Endodermal cell (in vitro differentiated cells): Measurements from ENCODE around the gene CREG2. TPM values are rescaled to one million over a fixed set of nuclear protein-coding genes. Genes with fewer than 3 reads are reported as not detected.

ENCODE experiments used
- DNase-seq: peaks from one replicate; pipeline ENCODE4 v3.0.0-alpha.2; 2017
- H3K27ac ChIP-seq: 2 replicates; pipeline ENCODE4 v1.5.1; 2013; ENCODE audit warnings: mild to moderate bottlenecking, low read depth, low read length, moderate library complexity
- H3K27me3 ChIP-seq: 2 replicates; pipeline ENCODE4 v1.6.1; 2013; ENCODE audit warnings: mild to moderate bottlenecking, low read length, moderate library complexity; ENCODE audit not compliant: insufficient read depth, control insufficient read depth, poor library complexity, severe bottlenecking
- H3K36me3 ChIP-seq: 2 replicates; pipeline ENCODE4 v1.7.0; 2013; ENCODE audit warnings: mild to moderate bottlenecking, low read length, moderate library complexity; ENCODE audit not compliant: control insufficient read depth, insufficient read depth
- H3K4me1 ChIP-seq: one replicate; pipeline ENCODE4 v1.7.0; 2013; ENCODE audit warnings: low read length; ENCODE audit not compliant: control insufficient read depth, insufficient read depth
- H3K4me3 ChIP-seq: 2 replicates; pipeline ENCODE4 v1.5.1; 2013; ENCODE audit warnings: mild to moderate bottlenecking, low read length, moderate library complexity
- H3K9ac ChIP-seq: 2 replicates; pipeline ENCODE4 v1.6.1; 2013; ENCODE audit warnings: mild to moderate bottlenecking, low read length, moderate library complexity; ENCODE audit not compliant: poor library complexity, severe bottlenecking; ENCODE audit errors: extremely low read depth
- H3K9me3 ChIP-seq: 2 replicates; pipeline ENCODE4 v1.6.1; 2013; ENCODE audit warnings: mild to moderate bottlenecking, low read length, moderate library complexity; ENCODE audit not compliant: control insufficient read depth
- H3K27ac Mint-ChIP-seq: 2 replicates; pipeline ENCODE4 v1.8.0; 2020; ENCODE audit warnings: mixed read lengths
- H3K27me3 Mint-ChIP-seq: 2 replicates; pipeline ENCODE4 v1.8.0; 2021; ENCODE audit warnings: mild to moderate bottlenecking, mixed read lengths; ENCODE audit not compliant: insufficient read depth
- H3K36me3 Mint-ChIP-seq: 2 replicates; pipeline ENCODE4 v1.8.0; 2020; ENCODE audit warnings: low read depth, mixed read lengths
- H3K4me1 Mint-ChIP-seq: 2 replicates; pipeline ENCODE4 v1.8.0; 2020; ENCODE audit warnings: mixed read lengths
- H3K4me3 Mint-ChIP-seq: 2 replicates; pipeline ENCODE4 v1.8.0; 2020; ENCODE audit warnings: mild to moderate bottlenecking, moderate library complexity, mixed read lengths
- H3K9me3 Mint-ChIP-seq: 2 replicates; pipeline ENCODE4 v1.8.0; 2020; ENCODE audit warnings: mild to moderate bottlenecking, mixed read lengths
- WGBS, 2 experiments: methylation state at CpG; one replicate each; pipeline versions ENCODE4 v1.1.5 to v1.1.7; 2013; ENCODE audit warnings: missing lambda C conversion rate in 2 of 2, mixed read lengths in 1 of 2; ENCODE audit not compliant: insufficient coverage in 1 of 2, insufficient read length in 1 of 2; 5-methylcytosine and 5-hydroxymethylcytosine counted together
- total RNA-seq, 2 donors: library from RNA; stranded (reverse); fragmentation: NEBNext Ultra II Directional in 1 of 2; extraction: Animal tissue kit (Norgen Biotek cat#: 25700) in 1 of 2; gene quantifications; 2 replicates in 1 of 2; 3 replicates in 1 of 2; pipeline ENCODE4 v1.2.1, GENCODE V29; 2021
- TF ChIP-seq, protein P1 (sequence below): fragments of 200-600 bp; sonication (generic); conservative IDR thresholded peaks from 2 replicates; pipeline ENCODE4 v1.5.0; 2021; ENCODE audit warnings: antibody characterized with exemption, mild to moderate bottlenecking

The CREG2 gene
- total RNA-seq, 2 donors from 2014 or later, result 0.13 TPM; not detected in 1

DNA sequence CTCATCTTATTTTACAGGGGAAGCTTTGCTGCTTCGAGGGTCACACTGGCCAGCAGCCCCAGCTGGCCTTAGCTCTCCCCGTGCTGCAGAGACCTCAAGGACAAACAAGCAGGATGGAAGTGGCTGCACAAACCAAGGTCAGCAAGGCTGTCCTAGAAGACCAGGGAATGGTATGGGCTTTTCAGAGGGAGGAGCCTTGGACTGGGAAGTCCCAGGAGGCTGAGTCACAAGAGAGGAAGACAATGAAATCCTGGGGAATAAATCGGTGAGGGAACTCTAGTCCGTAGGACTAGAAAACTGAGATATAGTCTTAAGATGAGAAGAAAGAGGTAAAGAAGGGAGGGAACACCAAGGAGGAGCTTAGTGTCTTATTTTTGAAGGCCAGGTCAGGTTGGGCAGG is 15.7 kb downstream of the CREG2 start:
- Histone ChIP-seq H3K27me3 (peaks cover 47% of the 10 kb centered on the region), H3K4me1 (no peaks in the 10 kb centered on the region), H3K36me3 (no peaks in the 10 kb centered on the region), H3K9ac (no peak overlapping the region), H3K4me3 (no peak overlapping the region), H3K9me3 (no peaks in the 10 kb centered on the region), H3K27ac (no peak overlapping the region)
- H3K27ac Mint-ChIP-seq, result no peak overlapping the region
- 80 to 88% methylated on average over 4 of the region's 4 CpGs for WGBS, 2 experiments
- H3K27me3 Mint-ChIP-seq, result peaks cover 40% of the 10 kb centered on the region
- no peak for DNase-seq
- H3K4me3 Mint-ChIP-seq, result no peak overlapping the region
- peaks cover 5% of the 10 kb centered on the region for H3K9me3 Mint-ChIP-seq
- TF ChIP-seq, protein P1, sequence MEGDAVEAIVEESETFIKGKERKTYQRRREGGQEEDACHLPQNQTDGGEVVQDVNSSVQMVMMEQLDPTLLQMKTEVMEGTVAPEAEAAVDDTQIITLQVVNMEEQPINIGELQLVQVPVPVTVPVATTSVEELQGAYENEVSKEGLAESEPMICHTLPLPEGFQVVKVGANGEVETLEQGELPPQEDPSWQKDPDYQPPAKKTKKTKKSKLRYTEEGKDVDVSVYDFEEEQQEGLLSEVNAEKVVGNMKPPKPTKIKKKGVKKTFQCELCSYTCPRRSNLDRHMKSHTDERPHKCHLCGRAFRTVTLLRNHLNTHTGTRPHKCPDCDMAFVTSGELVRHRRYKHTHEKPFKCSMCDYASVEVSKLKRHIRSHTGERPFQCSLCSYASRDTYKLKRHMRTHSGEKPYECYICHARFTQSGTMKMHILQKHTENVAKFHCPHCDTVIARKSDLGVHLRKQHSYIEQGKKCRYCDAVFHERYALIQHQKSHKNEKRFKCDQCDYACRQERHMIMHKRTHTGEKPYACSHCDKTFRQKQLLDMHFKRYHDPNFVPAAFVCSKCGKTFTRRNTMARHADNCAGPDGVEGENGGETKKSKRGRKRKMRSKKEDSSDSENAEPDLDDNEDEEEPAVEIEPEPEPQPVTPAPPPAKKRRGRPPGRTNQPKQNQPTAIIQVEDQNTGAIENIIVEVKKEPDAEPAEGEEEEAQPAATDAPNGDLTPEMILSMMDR, result no peak
- H3K36me3 Mint-ChIP-seq, result no peaks in the 10 kb centered on the region
- no peaks in the 10 kb centered on the region for H3K4me1 Mint-ChIP-seq

DNA sequence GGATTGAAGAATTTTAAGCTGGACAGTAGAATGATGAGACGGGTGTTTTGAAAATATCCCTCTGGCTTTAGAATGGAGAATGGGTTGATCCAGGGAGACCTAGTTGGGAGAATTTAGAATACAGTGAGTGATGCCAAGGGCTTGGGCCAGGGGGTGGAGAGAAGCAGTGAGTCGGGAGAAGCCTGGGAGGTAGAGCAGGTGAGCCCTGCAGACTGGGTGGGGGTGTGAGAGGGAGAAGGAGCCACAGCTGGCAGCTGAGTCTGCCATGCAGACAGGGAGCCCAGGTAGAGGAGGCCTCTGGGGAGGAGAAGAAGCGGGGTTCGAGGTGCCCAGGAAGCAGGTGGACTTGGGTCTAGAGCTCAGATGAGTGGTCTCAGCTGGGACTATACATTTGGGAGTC is 18.2 kb downstream of the CREG2 start:
- Histone ChIP-seq H3K36me3 (no peaks in the 10 kb centered on the region), H3K9ac (no peak overlapping the region), H3K4me1 (no peaks in the 10 kb centered on the region), H3K9me3 (no peaks in the 10 kb centered on the region), H3K27ac (no peak overlapping the region), H3K4me3 (no peak overlapping the region), H3K27me3 (peaks cover 71% of the 10 kb centered on the region)
- H3K4me3 Mint-ChIP-seq, result no peak overlapping the region
- peaks cover 64% of the 10 kb centered on the region for H3K27me3 Mint-ChIP-seq
- H3K4me1 Mint-ChIP-seq, result no peaks in the 10 kb centered on the region
- H3K36me3 Mint-ChIP-seq, result no peaks in the 10 kb centered on the region
- TF ChIP-seq, protein P1, result no peak
- DNase-seq, result no peak
- H3K27ac Mint-ChIP-seq, result no peak overlapping the region
- WGBS, 2 experiments, result 92 to 100% methylated on average over 4 of the region's 4 CpGs
- H3K9me3 Mint-ChIP-seq, result peaks cover 5% of the 10 kb centered on the region

DNA sequence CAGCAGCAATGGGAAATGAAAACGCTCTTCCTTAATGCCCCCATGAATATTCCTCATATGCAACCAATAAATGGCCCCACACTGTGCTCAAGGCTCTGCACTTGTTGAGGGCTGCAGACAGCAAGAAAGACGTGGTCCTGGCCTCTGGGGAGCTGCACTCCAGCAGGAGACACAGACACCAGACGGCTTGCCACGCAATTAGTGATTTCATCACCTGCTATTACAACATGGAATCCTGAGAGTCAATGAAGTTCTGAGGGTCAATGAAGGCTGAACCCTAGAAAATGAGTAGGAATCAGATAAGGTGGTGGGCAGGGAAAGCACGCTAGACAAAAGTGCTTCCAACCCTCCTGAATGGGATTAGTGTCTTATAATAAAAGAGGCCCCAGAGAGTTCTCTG is 18.9 kb downstream of the CREG2 start:
- Histone ChIP-seq H3K27ac (no peak overlapping the region), H3K27me3 (peaks cover 74% of the 10 kb centered on the region), H3K9ac (no peak overlapping the region), H3K4me1 (no peaks in the 10 kb centered on the region), H3K36me3 (no peaks in the 10 kb centered on the region), H3K9me3 (no peaks in the 10 kb centered on the region), H3K4me3 (no peak overlapping the region)
- TF ChIP-seq, protein P1, result no peak
- no peak overlapping the region for H3K4me3 Mint-ChIP-seq
- H3K36me3 Mint-ChIP-seq, result no peaks in the 10 kb centered on the region
- H3K4me1 Mint-ChIP-seq, result no peaks in the 10 kb centered on the region
- peaks cover 5% of the 10 kb centered on the region for H3K9me3 Mint-ChIP-seq
- 92 to 94% methylated on average over 3 to 5 of the region's 5 CpGs for WGBS, 2 experiments
- no peak for DNase-seq
- H3K27me3 Mint-ChIP-seq, result peaks cover 68% of the 10 kb centered on the region
- H3K27ac Mint-ChIP-seq, result no peak overlapping the region
